SK-N-SH treated with all-trans-retinoic acid at 6 μM for 48 hours (cell line): Measurements from ENCODE around the gene ROCK2.
A peak's percentile ranks its signal among the peaks of the same experiment; 100 is the strongest.

Experiments
- ATAC-seq: fragments of 200-7000 bp; cut with Tn5 transposase; 3 replicates; pipeline ENCODE4 v1.9.1; 2020; ENCODE audit warnings: mild to moderate bottlenecking, moderate library complexity
- ARNTL ChIP-seq: fragments of 450-650 bp; formaldehyde crosslinking; IDR thresholded peaks from 2 replicates; pipeline ENCODE4 v1.5.0; 2020; ENCODE audit warnings: low read depth, mild to moderate bottlenecking, moderate library complexity, borderline replicate concordance
- BACH2 ChIP-seq: fragments of 250-450 bp; sonication (Bioruptor Pico); IDR thresholded peaks from 2 replicates; pipeline ENCODE4 v1.9.0; 2021; ENCODE audit warnings: mild to moderate bottlenecking, borderline replicate concordance
- CSDC2 ChIP-seq: fragments of 250-450 bp; sonication (Bioruptor Pico); IDR thresholded peaks from 2 replicates; pipeline ENCODE4 v1.5.0; 2020; ENCODE audit warnings: mild to moderate bottlenecking, moderate library complexity
- ESRRG ChIP-seq: fragments of 250-450 bp; sonication (Bioruptor Pico); IDR thresholded peaks from 2 replicates; pipeline ENCODE4 v1.6.1; 2021; ENCODE audit warnings: mild to moderate bottlenecking
- GLIS3 ChIP-seq: fragments of 250-450 bp; sonication (Bioruptor Pico); IDR thresholded peaks from 2 replicates; pipeline ENCODE4 v1.5.0; 2020; ENCODE audit warnings: mild to moderate bottlenecking, moderate library complexity
- OSR1 ChIP-seq: fragments of 250-450 bp; sonication (Bioruptor Pico); IDR thresholded peaks from 2 replicates; pipeline ENCODE4 v1.8.0; 2022; ENCODE audit warnings: moderate library complexity, mild to moderate bottlenecking, inconsistent platforms
- PPARA ChIP-seq: fragments of 250-450 bp; sonication (Bioruptor Pico); IDR thresholded peaks from 2 replicates; pipeline ENCODE4 v1.5.0; 2020; ENCODE audit warnings: mild to moderate bottlenecking, borderline replicate concordance
- RARB ChIP-seq: fragments of 250-450 bp; sonication (Bioruptor Pico); IDR thresholded peaks from 2 replicates; pipeline ENCODE4 v1.8.0; 2021; ENCODE audit warnings: mild to moderate bottlenecking, moderate library complexity
- SNAI2 ChIP-seq: fragments of 250-450 bp; sonication (Bioruptor Pico); IDR thresholded peaks from 2 replicates; pipeline ENCODE4 v1.5.0; 2020; ENCODE audit warnings: mild to moderate bottlenecking, moderate library complexity
- TCF4 ChIP-seq: fragments of 250-450 bp; sonication (Bioruptor Pico); IDR thresholded peaks from 2 replicates; pipeline ENCODE4 v1.8.0; 2021; ENCODE audit warnings: mild to moderate bottlenecking, moderate library complexity, borderline replicate concordance
- TOX ChIP-seq: fragments of 250-450 bp; sonication (Bioruptor Pico); IDR thresholded peaks from 2 replicates; pipeline ENCODE4 v1.8.0; 2021; ENCODE audit warnings: mild to moderate bottlenecking, moderate library complexity, borderline replicate concordance
- ZC3H10 ChIP-seq: fragments of 250-450 bp; sonication (Bioruptor Pico); IDR thresholded peaks from 2 replicates; pipeline ENCODE4 v1.5.1; 2021; ENCODE audit warnings: mild to moderate bottlenecking, moderate library complexity
- ZFP3 ChIP-seq: fragments of 250-450 bp; sonication (Bioruptor Pico); IDR thresholded peaks from 2 replicates; pipeline ENCODE4 v1.5.0; 2020; ENCODE audit warnings: mild to moderate bottlenecking, moderate library complexity
- ZFP30 ChIP-seq: fragments of 450-650 bp; formaldehyde crosslinking; IDR thresholded peaks from 2 replicates; pipeline ENCODE4 v1.5.0; 2022; ENCODE audit warnings: mild to moderate bottlenecking, moderate library complexity
- ZNF565 ChIP-seq: fragments of 450-650 bp; formaldehyde crosslinking; conservative IDR thresholded peaks from 2 replicates; pipeline ENCODE4 v1.5.0; 2020; ENCODE audit warnings: low read depth, mild to moderate bottlenecking, moderate library complexity
- ZNF70 ChIP-seq: fragments of 450-650 bp; formaldehyde crosslinking; IDR thresholded peaks from 2 replicates; pipeline ENCODE4 v1.5.0; 2020; ENCODE audit warnings: mild to moderate bottlenecking, moderate library complexity
- ZNF8 ChIP-seq: fragments of 450-650 bp; formaldehyde crosslinking; IDR thresholded peaks from 2 replicates; pipeline ENCODE4 v1.5.0; 2020; ENCODE audit warnings: mild to moderate bottlenecking, moderate library complexity
- TF ChIP-seq, protein P1 (sequence below): fragments of 250-450 bp; sonication (Bioruptor Pico); IDR thresholded peaks from 2 replicates; pipeline ENCODE4 v1.5.1; 2020; ENCODE audit warnings: low read depth, mild to moderate bottlenecking, moderate library complexity
- TF ChIP-seq, protein P2 (sequence below): fragments of 250-450 bp; sonication (Bioruptor Pico); IDR thresholded peaks from 2 replicates; pipeline ENCODE4 v1.5.0; 2020; ENCODE audit warnings: mild to moderate bottlenecking, moderate library complexity
- TF ChIP-seq, protein P3 (sequence below): fragments of 250-450 bp; sonication (Bioruptor Pico); IDR thresholded peaks from 2 replicates; pipeline ENCODE4 v1.8.0; 2020; ENCODE audit warnings: mild to moderate bottlenecking, moderate library complexity, borderline replicate concordance
- TF ChIP-seq, protein P4 (sequence below): fragments of 250-450 bp; sonication (Bioruptor Pico); IDR thresholded peaks from 2 replicates; pipeline ENCODE4 v1.5.1; 2021; ENCODE audit warnings: mild to moderate bottlenecking, moderate library complexity
- TF ChIP-seq, protein P5 (sequence below): fragments of 250-450 bp; sonication (Bioruptor Pico); IDR thresholded peaks from 2 replicates; pipeline ENCODE4 v1.8.0; 2021; ENCODE audit warnings: low read depth, mild to moderate bottlenecking, moderate library complexity, borderline replicate concordance

ROCK2 gene

DNA sequence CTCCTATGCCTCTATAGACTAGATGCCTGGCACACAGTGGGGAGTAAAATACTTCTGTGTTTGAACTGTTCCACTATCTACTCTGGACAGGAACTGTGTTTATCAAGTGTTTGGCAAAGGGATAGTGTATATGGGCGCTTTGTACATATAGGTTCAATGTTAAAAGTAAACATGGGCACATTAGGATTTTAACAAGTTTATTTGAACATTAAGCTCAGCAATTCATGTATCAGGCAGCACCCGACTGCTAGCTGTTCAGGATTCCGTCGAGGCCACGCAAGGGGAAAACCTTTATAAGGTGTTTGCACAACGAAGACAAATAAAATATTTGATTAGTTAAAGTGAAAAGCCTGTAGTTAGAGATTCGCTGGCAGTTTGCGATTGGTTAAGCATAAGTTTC is 43.4 kb upstream of the ROCK2 start:
- ATAC-seq, result no peak
- TF ChIP-seq ZC3H10 (no peak), CSDC2 (CRISPR knock-in tag) (no peak), ZNF565 (CRISPR knock-in tag) (no peak), ZFP3 (CRISPR knock-in tag) (no peak), ZNF70 (no peak), TOX (CRISPR knock-in tag) (no peak), OSR1 (CRISPR knock-in tag) (no peak), ARNTL (CRISPR knock-in tag) (no peak), SNAI2 (CRISPR knock-in tag) (no peak)

DNA sequence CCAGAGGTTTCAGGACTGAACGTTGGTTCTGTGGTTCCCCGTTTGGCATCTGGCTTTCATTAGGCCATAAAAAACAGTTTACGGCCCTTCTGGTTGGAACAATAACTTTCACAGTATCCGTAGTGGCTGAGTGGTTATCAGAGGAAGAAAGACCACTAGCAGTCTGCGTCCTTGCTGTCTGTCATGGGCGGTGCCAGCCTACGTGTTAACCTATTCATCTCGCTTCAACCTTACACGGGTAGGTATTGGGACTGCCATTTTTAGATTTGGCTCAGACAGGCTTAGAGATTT is 42.6 kb upstream of the ROCK2 start:
- TF ChIP-seq TCF4 (CRISPR knock-in tag) (peak; percentile 87), PPARA (CRISPR knock-in tag) (no peak)
- TF ChIP-seq, protein P1, sequence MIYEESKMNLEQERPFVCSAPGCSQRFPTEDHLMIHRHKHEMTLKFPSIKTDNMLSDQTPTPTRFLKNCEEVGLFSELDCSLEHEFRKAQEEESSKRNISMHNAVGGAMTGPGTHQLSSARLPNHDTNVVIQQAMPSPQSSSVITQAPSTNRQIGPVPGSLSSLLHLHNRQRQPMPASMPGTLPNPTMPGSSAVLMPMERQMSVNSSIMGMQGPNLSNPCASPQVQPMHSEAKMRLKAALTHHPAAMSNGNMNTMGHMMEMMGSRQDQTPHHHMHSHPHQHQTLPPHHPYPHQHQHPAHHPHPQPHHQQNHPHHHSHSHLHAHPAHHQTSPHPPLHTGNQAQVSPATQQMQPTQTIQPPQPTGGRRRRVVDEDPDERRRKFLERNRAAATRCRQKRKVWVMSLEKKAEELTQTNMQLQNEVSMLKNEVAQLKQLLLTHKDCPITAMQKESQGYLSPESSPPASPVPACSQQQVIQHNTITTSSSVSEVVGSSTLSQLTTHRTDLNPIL (CRISPR knock-in tag), result no peak
- TF ChIP-seq, protein P2, sequence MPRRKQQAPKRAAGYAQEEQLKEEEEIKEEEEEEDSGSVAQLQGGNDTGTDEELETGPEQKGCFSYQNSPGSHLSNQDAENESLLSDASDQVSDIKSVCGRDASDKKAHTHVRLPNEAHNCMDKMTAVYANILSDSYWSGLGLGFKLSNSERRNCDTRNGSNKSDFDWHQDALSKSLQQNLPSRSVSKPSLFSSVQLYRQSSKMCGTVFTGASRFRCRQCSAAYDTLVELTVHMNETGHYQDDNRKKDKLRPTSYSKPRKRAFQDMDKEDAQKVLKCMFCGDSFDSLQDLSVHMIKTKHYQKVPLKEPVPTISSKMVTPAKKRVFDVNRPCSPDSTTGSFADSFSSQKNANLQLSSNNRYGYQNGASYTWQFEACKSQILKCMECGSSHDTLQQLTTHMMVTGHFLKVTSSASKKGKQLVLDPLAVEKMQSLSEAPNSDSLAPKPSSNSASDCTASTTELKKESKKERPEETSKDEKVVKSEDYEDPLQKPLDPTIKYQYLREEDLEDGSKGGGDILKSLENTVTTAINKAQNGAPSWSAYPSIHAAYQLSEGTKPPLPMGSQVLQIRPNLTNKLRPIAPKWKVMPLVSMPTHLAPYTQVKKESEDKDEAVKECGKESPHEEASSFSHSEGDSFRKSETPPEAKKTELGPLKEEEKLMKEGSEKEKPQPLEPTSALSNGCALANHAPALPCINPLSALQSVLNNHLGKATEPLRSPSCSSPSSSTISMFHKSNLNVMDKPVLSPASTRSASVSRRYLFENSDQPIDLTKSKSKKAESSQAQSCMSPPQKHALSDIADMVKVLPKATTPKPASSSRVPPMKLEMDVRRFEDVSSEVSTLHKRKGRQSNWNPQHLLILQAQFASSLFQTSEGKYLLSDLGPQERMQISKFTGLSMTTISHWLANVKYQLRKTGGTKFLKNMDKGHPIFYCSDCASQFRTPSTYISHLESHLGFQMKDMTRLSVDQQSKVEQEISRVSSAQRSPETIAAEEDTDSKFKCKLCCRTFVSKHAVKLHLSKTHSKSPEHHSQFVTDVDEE (CRISPR knock-in tag), result peak; percentile 62; the same call in 1 of the 2 replicates
- no peak for ATAC-seq

DNA sequence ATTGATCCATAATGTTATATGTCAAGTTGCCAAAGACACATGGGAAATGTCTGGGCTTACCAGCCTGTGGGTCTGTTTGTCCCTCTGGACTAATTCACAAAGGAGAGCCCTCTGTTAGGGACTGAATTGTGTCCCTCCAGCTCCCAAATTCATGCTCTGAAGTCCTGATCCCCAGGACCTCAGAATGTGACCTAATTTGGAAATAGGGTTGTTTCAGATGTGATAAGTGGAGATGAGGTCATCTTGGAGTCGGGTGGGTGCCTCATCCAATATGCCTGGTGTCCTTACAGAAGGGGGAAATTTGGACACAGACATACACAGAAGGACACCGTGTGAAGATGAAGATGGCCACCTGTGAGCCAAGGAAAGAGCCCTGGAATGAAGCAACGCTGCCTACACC is 41.4 kb upstream of the ROCK2 start:
- no peak for TF ChIP-seq ZNF70
- TF ChIP-seq, protein P3, sequence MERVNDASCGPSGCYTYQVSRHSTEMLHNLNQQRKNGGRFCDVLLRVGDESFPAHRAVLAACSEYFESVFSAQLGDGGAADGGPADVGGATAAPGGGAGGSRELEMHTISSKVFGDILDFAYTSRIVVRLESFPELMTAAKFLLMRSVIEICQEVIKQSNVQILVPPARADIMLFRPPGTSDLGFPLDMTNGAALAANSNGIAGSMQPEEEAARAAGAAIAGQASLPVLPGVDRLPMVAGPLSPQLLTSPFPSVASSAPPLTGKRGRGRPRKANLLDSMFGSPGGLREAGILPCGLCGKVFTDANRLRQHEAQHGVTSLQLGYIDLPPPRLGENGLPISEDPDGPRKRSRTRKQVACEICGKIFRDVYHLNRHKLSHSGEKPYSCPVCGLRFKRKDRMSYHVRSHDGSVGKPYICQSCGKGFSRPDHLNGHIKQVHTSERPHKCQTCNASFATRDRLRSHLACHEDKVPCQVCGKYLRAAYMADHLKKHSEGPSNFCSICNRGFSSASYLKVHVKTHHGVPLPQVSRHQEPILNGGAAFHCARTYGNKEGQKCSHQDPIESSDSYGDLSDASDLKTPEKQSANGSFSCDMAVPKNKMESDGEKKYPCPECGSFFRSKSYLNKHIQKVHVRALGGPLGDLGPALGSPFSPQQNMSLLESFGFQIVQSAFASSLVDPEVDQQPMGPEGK (CRISPR knock-in tag), result no peak
- TF ChIP-seq, protein P1 (CRISPR knock-in tag), result no peak
- TF ChIP-seq BACH2, result no peak
- TF ChIP-seq RARB (CRISPR knock-in tag), result no peak
- no peak for TF ChIP-seq ZFP3 (CRISPR knock-in tag)
- TF ChIP-seq, protein P4, sequence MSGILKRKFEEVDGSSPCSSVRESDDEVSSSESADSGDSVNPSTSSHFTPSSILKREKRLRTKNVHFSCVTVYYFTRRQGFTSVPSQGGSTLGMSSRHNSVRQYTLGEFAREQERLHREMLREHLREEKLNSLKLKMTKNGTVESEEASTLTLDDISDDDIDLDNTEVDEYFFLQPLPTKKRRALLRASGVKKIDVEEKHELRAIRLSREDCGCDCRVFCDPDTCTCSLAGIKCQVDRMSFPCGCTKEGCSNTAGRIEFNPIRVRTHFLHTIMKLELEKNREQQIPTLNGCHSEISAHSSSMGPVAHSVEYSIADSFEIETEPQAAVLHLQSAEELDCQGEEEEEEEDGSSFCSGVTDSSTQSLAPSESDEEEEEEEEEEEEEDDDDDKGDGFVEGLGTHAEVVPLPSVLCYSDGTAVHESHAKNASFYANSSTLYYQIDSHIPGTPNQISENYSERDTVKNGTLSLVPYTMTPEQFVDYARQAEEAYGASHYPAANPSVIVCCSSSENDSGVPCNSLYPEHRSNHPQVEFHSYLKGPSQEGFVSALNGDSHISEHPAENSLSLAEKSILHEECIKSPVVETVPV (CRISPR knock-in tag), result no peak
- TF ChIP-seq ZNF565 (CRISPR knock-in tag), result no peak
- no peak for TF ChIP-seq ESRRG (CRISPR knock-in tag)
- no peak for ATAC-seq

DNA sequence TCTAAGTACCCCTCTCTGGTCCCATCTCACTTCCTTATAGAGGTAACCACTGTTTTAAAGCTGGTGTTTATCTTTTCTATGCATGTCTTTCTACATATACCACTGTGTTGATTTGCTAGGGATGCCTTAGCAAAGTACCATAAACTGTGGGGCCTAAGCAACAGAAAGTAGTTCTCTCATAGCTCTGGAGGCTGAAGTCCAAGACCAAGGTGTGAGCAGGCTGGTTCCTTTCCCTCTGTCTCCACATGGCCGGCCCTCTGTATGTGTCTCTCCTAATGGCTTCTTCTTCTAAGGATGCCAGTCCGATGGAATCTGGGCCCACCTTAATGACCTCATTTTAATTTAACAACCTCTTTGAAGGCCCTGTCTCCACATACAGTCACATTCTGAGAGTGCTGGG is 40.8 kb upstream of the ROCK2 start:
- no peak for ATAC-seq
- no peak for TF ChIP-seq ZNF8 (CRISPR knock-in tag)
- no peak for TF ChIP-seq CSDC2 (CRISPR knock-in tag)
- no peak for TF ChIP-seq ZFP3 (CRISPR knock-in tag)
- TF ChIP-seq, protein P5, sequence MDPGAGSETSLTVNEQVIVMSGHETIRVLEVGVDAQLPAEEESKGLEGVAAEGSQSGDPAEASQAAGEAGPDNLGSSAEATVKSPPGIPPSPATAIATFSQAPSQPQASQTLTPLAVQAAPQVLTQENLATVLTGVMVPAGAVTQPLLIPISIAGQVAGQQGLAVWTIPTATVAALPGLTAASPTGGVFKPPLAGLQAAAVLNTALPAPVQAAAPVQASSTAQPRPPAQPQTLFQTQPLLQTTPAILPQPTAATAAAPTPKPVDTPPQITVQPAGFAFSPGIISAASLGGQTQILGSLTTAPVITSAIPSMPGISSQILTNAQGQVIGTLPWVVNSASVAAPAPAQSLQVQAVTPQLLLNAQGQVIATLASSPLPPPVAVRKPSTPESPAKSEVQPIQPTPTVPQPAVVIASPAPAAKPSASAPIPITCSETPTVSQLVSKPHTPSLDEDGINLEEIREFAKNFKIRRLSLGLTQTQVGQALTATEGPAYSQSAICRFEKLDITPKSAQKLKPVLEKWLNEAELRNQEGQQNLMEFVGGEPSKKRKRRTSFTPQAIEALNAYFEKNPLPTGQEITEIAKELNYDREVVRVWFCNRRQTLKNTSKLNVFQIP (CRISPR knock-in tag), result no peak
- no peak for TF ChIP-seq PPARA (CRISPR knock-in tag)
- TF ChIP-seq, protein P3 (CRISPR knock-in tag), result no peak
- no peak for TF ChIP-seq ZFP30 (CRISPR knock-in tag)
- TF ChIP-seq, protein P1 (CRISPR knock-in tag), result no peak
- TF ChIP-seq OSR1 (CRISPR knock-in tag), result no peak
- TF ChIP-seq RARB (CRISPR knock-in tag), result no peak
- TF ChIP-seq TOX (CRISPR knock-in tag), result no peak
- TF ChIP-seq GLIS3 (CRISPR knock-in tag), result no peak
